Brain microvascular endothelial cell (primary cell): ENCODE results near the gene SDF4.

ENCODE experiments used
- DNase-seq: peaks from one replicate; pipeline ENCODE4 v3.0.0-alpha.2; 2020
- H3K27ac ChIP-seq: fragments of 250-450 bp; sonication (Bioruptor Pico); 2 replicates; pipeline ENCODE4 v1.5.1; 2020; ENCODE audit warnings: mild to moderate bottlenecking, moderate library complexity
- H3K27me3 ChIP-seq: fragments of 250-450 bp; sonication (Bioruptor Pico); replicated peaks from 2 replicates; pipeline ENCODE4 v1.5.1; 2020; ENCODE audit warnings: mild to moderate bottlenecking
- H3K36me3 ChIP-seq: fragments of 250-450 bp; sonication (Bioruptor Pico); replicated peaks from 2 replicates; pipeline ENCODE4 v1.5.1; 2020; ENCODE audit warnings: mild to moderate bottlenecking
- H3K4me3 ChIP-seq: 2 replicates; pipeline ENCODE4 v1.5.1; 2011; ENCODE audit warnings: low read depth, mild to moderate bottlenecking, control low read depth, low read length, moderate library complexity
- in situ Hi-C: cut with HindIII; loops from 2 replicates; pipeline ENCODE4 v1.10.0; 2017; ENCODE audit warnings: low sequenced_read_pairs, low pct_ligation_motif_present
- TF ChIP-seq, protein P1 (sequence below): IDR thresholded peaks from 2 replicates; pipeline ENCODE4 v1.5.1; 2011; ENCODE audit warnings: low read depth, mild to moderate bottlenecking, moderate library complexity, low read length, control low read depth, inconsistent platforms; ENCODE audit errors: missing control alignments

The SDF4 gene

DNA sequence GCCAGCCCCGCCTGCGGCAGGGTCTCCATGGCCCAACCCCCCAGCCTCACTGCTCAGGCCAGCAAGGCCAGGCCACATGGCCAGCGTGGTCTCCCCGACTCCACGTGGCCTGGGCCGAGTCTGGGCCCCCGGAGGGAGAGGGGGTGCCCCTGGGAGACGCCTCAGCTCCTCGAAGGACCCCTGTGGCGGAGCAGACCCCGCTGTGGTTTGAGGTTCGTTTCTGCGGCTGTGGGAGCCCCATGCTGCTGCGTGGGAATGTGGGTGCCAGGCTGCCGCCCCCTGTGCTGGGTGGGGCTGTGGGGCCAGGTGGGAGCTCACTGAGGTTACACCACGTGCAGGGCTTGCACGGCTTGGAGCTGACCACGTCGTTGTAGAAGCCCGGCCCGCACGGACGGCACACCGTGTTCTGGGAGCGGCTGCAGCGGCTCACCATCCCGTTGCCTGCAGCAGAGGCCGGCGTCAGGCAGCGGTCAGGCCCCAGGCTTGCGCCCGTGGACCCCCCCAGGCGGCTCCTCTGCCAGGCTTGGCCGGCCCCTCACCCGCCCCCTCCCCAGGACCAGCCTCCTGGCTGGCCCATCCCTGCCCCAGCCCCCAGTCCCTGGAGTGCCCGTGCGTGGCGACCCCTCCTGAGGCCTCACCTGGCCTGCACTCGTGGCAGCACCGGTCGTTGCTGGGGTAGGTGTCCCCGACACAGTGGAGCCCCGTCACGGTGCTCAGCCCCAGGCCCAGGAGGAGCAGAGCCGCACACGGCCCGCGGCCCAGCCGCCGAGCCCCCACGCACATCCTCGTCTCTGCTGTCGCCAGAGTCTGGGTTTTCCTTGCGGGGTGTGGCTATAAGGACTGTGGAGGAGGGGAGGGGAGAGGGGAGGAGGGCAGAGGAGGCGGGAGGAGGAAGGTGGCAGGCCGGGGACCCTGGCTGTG, 18.2 kb downstream of the SDF4 start, which contains the start of gene TNFRSF4:
Gene TNFRSF4, minus strand, starts transcription at position 809 of the 921 bp plus-strand sequence. Its CDS starts 26 bp downstream, at position 783.
- H3K36me3 ChIP-seq = peaks cover 24% of the 10 kb centered on the region
- in situ Hi-C loops = no loop called here
- DNase-seq = no peak
- TF ChIP-seq, protein P1, sequence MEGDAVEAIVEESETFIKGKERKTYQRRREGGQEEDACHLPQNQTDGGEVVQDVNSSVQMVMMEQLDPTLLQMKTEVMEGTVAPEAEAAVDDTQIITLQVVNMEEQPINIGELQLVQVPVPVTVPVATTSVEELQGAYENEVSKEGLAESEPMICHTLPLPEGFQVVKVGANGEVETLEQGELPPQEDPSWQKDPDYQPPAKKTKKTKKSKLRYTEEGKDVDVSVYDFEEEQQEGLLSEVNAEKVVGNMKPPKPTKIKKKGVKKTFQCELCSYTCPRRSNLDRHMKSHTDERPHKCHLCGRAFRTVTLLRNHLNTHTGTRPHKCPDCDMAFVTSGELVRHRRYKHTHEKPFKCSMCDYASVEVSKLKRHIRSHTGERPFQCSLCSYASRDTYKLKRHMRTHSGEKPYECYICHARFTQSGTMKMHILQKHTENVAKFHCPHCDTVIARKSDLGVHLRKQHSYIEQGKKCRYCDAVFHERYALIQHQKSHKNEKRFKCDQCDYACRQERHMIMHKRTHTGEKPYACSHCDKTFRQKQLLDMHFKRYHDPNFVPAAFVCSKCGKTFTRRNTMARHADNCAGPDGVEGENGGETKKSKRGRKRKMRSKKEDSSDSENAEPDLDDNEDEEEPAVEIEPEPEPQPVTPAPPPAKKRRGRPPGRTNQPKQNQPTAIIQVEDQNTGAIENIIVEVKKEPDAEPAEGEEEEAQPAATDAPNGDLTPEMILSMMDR = no peak
- no peak within 1 kb of the TSS for H3K27ac ChIP-seq
- no peaks in the 10 kb centered on the region for H3K27me3 ChIP-seq
- H3K4me3 ChIP-seq = no peak within 1 kb of the TSS

GRCh38 chr1:1212780-1213344, 18.9 kb downstream of the SDF4 start:
- no peak for DNase-seq
- Histone ChIP-seq H3K27me3 (no peaks in the 10 kb centered on the region), H3K36me3 (peaks cover 17% of the 10 kb centered on the region), H3K27ac (no peak overlapping the region), H3K4me3 (no peak overlapping the region)
- TF ChIP-seq, protein P1 = no peak
- in situ Hi-C loops = no loop called here

GRCh38 chr1:1211541-1212441, 20.0 kb downstream of the SDF4 start:
- peaks cover 6% of the 10 kb centered on the region for H3K36me3 ChIP-seq
- no peak overlapping the region for H3K4me3 ChIP-seq
- no peak for DNase-seq
- in situ Hi-C loops = no loop called here
- H3K27ac ChIP-seq = no peak overlapping the region
- TF ChIP-seq, protein P1 = no peak
- peaks cover 2% of the 10 kb centered on the region for H3K27me3 ChIP-seq

- no peak overlapping the region for H3K4me3 ChIP-seq
- no peaks in the 10 kb centered on the region for H3K36me3 ChIP-seq
- DNase-seq = no peak
- H3K27me3 ChIP-seq = peaks cover 7% of the 10 kb centered on the region
- in situ Hi-C loops = no loop called here
- TF ChIP-seq, protein P1 = no peak
- H3K27ac ChIP-seq = no peak overlapping the region
These were observed 20.9 kb downstream of the SDF4 start for GRCh38 chr1:1210726-1211540.
